HUES48 (cell line): ENCODE data around the gene PRPF38B.

Experiments
- H3K27ac ChIP-seq: one replicate; pipeline ENCODE4 v1.7.0; 2013; ENCODE audit warnings: low read depth, low read length, inconsistent platforms
- H3K27me3 ChIP-seq: 2 replicates; pipeline ENCODE4 v1.6.1; 2013; ENCODE audit warnings: mild to moderate bottlenecking, low read length; ENCODE audit not compliant: control insufficient read depth, insufficient read depth
- H3K36me3 ChIP-seq: 2 replicates; pipeline ENCODE4 v1.6.1; 2013; ENCODE audit warnings: low read length; ENCODE audit not compliant: control insufficient read depth, insufficient read depth
- H3K4me1 ChIP-seq: 2 replicates; pipeline ENCODE4 v1.6.1; 2013; ENCODE audit warnings: mild to moderate bottlenecking, low read length; ENCODE audit not compliant: control insufficient read depth, insufficient read depth
- H3K4me3 ChIP-seq: 2 replicates; pipeline ENCODE4 v1.5.1; 2013; ENCODE audit warnings: mild to moderate bottlenecking, low read depth, low read length
- H3K9ac ChIP-seq: 2 replicates; pipeline ENCODE4 v1.6.1; 2013; ENCODE audit warnings: mild to moderate bottlenecking, low read depth, low read length, moderate library complexity
- H3K9me3 ChIP-seq: 2 replicates; pipeline ENCODE4 v1.6.1; 2013; ENCODE audit warnings: low read length; ENCODE audit not compliant: control insufficient read depth, insufficient read depth

PRPF38B gene, protein sequence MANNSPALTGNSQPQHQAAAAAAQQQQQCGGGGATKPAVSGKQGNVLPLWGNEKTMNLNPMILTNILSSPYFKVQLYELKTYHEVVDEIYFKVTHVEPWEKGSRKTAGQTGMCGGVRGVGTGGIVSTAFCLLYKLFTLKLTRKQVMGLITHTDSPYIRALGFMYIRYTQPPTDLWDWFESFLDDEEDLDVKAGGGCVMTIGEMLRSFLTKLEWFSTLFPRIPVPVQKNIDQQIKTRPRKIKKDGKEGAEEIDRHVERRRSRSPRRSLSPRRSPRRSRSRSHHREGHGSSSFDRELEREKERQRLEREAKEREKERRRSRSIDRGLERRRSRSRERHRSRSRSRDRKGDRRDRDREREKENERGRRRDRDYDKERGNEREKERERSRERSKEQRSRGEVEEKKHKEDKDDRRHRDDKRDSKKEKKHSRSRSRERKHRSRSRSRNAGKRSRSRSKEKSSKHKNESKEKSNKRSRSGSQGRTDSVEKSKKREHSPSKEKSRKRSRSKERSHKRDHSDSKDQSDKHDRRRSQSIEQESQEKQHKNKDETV

DNA sequence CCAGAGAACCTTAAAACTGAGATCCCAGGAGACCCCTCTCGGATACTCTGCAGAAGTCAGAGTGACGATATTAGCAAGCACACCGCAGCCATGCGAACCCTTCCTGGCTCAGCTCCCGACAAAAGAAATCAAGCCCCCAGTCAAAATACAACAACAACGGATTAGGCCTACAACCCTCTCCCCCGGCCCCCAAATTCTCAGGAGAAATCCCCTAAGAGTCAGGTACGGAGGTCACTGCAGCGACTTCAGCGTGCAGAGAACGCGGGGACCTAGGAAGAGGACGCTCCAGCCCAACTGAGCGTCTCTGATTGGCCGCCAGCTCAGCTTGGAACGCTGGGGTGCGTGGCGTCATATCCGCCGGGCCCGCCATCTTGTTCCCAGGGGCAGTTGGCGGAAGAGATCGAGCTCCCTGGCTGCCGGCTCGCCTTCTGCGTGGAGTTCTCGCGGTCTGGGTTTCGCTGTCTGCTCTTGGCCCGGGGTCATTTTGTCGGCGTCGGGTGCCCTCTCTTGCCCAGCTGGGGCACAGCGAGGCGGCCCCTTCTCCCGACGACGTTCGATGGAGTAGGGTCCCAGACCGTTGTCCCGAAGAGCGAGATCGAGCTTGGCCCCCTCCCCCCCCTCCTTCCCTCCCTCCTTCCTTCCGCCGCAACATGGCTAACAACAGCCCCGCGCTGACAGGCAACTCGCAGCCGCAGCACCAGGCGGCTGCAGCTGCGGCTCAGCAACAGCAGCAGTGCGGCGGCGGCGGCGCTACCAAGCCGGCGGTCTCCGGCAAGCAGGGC is at the start of gene PRPF38B:
Gene PRPF38B, plus strand, starts transcription at position 369 of the 782 bp plus-strand sequence. Its CDS starts 282 bp downstream, at position 651.
- H3K36me3 ChIP-seq: peaks cover 28% of the 10 kb centered on the region
- peak within 1 kb of the TSS; percentile 99 for H3K27ac ChIP-seq
- no peaks in the 10 kb centered on the region for H3K27me3 ChIP-seq
- H3K9me3 ChIP-seq: no peaks in the 10 kb centered on the region
- peak within 1 kb of the TSS; percentile 84 for H3K4me3 ChIP-seq
- H3K9ac ChIP-seq: peak within 1 kb of the TSS; percentile 91
- no peaks in the 10 kb centered on the region; the same call in 1 of the 2 replicates for H3K4me1 ChIP-seq

DNA sequence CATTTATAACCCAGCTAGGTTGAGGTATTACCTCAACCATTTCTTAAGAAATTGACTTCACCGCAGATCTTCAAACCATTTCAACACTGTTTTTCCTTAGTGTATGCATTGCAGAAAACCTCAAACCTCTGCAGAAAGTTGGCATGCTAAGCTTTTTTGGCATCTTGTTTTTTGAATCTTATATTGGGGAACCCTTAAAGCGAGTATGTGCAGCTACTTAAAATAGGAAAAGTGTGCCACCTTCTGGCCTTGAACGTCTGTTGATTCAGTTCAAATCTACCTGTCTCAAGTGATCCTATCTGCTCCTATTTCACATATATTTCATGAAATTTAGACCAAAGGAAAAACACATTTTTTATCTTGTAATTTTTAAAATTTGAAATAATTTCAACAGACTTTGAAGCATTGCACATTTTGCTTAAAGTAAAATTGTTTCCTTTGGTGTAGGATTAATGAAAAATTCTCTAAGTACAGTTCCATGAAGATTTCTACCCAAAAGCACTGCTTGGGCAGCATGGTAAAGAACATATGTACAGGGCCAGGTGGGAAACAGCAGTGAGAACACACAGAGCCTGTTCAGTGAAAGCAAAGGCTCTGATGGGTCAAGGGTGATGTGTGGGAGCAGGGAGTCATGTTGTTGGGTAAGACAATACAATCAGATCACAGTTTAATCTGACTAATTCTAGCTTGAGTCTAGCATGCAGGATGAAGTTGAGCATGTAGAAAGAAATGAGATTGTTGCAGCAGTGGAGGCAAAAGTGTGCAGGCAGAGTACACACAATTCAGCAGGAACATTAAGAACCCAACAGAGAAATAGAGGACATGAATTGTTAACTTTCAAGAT is 48.4 kb upstream of the PRPF38B start:
- Histone ChIP-seq H3K9me3 (no peaks in the 10 kb centered on the region), H3K4me3 (no peak overlapping the region), H3K27ac (no peak overlapping the region), H3K4me1 (no peaks in the 10 kb centered on the region), H3K36me3 (no peaks in the 10 kb centered on the region), H3K9ac (no peak overlapping the region), H3K27me3 (no peaks in the 10 kb centered on the region)

DNA sequence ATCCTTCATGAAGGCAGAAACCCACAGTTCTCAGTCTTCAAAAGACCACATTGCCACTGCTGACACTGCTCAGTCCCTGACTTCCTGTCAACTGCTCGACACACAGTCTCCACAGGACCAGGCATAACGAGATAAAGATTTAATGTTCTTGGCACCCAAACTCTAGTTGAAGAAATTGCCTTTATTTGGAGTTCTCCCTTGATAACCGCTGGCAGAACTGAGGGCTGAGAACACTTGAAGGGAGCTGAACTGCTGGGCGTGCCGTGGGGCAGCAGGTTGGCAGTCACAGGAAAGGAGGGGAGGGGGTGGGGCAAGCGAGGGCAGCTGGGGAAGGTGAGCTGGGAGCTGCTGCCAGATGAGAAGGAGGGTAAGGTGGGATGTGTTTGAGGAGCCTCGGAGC is 47.1 kb upstream of the PRPF38B start:
- H3K4me3 ChIP-seq: no peak overlapping the region
- H3K4me1 ChIP-seq: no peaks in the 10 kb centered on the region
- no peak overlapping the region for H3K9ac ChIP-seq
- no peaks in the 10 kb centered on the region for H3K9me3 ChIP-seq
- no peaks in the 10 kb centered on the region for H3K36me3 ChIP-seq
- no peaks in the 10 kb centered on the region for H3K27me3 ChIP-seq
- H3K27ac ChIP-seq: no peak overlapping the region

DNA sequence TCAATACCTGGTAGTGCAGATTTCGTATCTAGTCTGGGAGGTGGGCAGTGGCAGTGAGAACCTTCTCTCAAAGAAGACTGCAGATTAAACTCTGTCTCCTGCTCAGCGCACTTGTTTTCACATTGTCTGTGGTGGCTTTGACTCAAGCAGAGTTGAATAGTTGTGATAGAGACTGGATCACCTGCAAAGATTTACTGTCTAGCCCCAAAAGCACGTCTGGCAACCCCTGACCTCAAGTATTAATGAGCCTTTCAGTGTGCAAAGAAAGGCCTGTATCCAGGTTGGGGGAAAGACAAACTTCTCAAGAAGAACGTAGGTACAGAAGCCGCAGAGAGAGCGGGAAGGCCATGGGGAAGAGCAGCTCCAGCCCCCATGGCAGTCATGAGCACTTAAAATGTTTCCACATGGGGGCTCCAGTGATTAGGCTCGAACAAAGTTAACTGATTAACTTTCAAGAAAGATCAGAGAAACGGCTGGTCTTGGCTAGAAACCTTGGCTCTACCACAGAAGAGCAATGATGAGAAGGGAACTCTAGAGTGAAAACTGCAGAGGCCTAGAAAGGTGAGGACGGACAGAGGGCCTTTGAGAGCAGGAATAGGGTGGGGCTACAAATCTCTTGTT is 46.4 kb upstream of the PRPF38B start:
- no peak overlapping the region for H3K27ac ChIP-seq
- H3K9me3 ChIP-seq: no peaks in the 10 kb centered on the region
- no peak overlapping the region for H3K4me3 ChIP-seq
- no peaks in the 10 kb centered on the region for H3K36me3 ChIP-seq
- H3K27me3 ChIP-seq: no peaks in the 10 kb centered on the region
- no peak overlapping the region for H3K9ac ChIP-seq
- no peaks in the 10 kb centered on the region for H3K4me1 ChIP-seq

DNA sequence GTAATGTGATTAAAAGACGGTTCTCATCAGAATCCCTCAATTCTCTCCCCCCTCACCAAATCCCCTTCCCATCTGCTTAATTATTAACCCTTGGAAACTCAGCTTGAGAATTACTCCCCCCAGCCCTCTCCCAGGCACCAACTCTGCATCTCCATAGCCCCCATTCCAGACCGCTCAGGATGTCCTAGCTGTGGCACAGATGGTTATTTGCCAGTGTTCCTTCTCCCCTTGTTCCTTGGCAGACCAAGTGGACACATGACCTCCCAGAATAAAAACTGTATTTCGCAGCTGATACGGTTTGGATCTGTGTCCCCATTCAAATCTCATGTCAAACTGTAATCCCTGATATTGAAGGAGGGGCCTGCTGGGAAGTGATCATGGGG is 45.9 kb upstream of the PRPF38B start:
- Histone ChIP-seq H3K4me3 (no peak overlapping the region), H3K9me3 (no peaks in the 10 kb centered on the region), H3K4me1 (no peaks in the 10 kb centered on the region), H3K27me3 (no peaks in the 10 kb centered on the region), H3K27ac (no peak overlapping the region), H3K36me3 (no peaks in the 10 kb centered on the region), H3K9ac (no peak overlapping the region)

DNA sequence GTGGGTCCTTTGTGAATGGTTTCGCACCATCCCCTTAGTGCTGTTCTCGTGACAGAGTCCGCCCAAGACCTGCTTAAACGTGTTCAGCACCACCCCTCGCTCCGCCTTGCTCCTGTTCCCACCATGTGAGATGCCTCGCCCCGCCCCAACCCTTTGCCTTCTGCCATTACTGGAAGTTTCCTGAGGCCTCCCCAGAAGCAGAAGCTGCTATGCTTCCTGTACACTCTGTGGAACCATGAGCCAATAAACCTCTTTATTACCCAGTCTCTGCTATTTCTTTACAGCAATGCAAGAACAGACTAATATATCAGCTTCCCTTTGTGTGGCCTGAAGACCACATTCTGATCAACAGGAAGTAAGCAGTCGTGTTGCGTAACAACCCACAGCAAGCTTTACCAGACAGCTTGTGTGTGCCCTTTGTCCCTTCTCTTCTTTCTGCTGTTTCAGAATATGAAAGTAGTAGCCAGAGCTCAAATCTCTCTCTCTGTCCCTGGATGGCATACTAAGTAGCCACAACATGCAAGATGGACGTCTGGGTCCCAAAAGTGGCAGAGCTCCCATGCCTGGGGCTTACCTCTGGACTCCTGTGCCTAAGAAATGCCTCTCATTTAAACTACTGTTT is 45.4 kb upstream of the PRPF38B start:
- Histone ChIP-seq H3K9ac (no peak overlapping the region), H3K27me3 (no peaks in the 10 kb centered on the region), H3K4me1 (no peaks in the 10 kb centered on the region), H3K27ac (no peak overlapping the region), H3K4me3 (no peak overlapping the region), H3K36me3 (no peaks in the 10 kb centered on the region), H3K9me3 (no peaks in the 10 kb centered on the region)

DNA sequence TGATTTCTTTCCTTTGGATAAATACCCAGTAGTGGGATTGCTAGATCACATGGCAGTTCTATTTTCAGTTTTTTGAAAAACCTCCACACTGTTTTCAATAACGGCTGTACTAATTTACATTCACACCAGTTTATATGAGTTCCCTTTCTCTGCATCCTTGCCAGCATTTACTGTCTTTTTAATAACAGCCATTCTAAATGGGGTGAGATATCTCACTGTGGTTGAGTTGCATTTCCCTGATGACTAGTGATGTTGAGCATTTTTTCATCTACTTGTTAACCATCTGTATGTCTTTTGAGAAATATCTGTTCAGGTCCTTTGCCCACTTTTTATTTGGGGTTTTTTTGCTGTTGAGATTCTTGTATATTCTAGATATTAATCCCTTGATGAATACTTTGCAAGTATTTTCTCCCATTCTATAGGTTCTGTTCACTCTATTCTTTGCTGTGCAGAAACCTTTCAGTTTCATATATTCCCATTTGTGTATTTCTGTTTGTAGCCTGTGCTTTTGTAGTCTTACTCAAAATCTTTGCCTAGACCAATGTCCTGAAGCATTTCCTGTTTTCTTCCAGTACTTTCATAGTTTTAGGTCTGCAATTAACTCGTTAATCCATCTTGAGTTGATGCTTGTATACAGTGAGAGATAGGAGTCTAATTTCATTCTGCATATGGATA is 38.5 kb upstream of the PRPF38B start:
- no peak overlapping the region for H3K9ac ChIP-seq
- H3K9me3 ChIP-seq: no peaks in the 10 kb centered on the region
- no peaks in the 10 kb centered on the region for H3K4me1 ChIP-seq
- no peaks in the 10 kb centered on the region for H3K36me3 ChIP-seq
- H3K4me3 ChIP-seq: no peak overlapping the region
- H3K27me3 ChIP-seq: no peaks in the 10 kb centered on the region
- H3K27ac ChIP-seq: no peak overlapping the region

DNA sequence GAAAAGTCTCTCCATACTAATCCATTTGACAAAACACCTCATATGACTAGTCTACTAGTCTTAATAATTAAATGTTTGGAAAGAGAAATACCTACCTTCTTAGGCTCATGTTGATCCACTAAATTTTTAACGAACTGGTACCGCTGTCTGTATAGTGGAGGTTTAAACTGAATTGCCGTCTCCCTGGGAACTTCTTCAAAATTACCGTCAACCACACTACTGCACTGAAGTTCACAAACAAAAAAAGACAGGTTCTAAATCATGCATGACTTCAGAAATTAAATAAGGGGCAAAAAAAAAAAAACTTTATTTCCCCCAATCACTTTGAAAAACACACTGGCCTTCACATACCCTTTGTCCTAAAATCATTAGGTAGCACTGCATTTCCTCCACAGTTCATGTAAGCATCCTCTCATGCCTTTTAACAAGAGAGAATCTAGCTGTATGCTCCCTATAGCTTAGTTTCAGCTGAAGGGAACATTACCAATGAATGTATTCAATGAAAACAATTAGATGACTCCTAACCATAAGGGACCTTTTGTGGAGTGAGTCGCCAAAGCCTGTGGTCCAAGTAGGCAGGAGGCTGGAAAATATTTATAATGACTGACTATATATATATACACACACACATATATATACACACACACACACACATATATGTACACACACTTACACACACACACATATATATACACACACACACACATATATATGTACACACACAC is 34.6 kb upstream of the PRPF38B start:
- no peak overlapping the region for H3K9ac ChIP-seq
- H3K9me3 ChIP-seq: no peaks in the 10 kb centered on the region
- H3K27ac ChIP-seq: no peak overlapping the region
- peaks cover 19% of the 10 kb centered on the region for H3K27me3 ChIP-seq
- H3K4me3 ChIP-seq: no peak overlapping the region
- no peaks in the 10 kb centered on the region; the same call in 1 of the 2 replicates for H3K4me1 ChIP-seq
- no peaks in the 10 kb centered on the region for H3K36me3 ChIP-seq

DNA sequence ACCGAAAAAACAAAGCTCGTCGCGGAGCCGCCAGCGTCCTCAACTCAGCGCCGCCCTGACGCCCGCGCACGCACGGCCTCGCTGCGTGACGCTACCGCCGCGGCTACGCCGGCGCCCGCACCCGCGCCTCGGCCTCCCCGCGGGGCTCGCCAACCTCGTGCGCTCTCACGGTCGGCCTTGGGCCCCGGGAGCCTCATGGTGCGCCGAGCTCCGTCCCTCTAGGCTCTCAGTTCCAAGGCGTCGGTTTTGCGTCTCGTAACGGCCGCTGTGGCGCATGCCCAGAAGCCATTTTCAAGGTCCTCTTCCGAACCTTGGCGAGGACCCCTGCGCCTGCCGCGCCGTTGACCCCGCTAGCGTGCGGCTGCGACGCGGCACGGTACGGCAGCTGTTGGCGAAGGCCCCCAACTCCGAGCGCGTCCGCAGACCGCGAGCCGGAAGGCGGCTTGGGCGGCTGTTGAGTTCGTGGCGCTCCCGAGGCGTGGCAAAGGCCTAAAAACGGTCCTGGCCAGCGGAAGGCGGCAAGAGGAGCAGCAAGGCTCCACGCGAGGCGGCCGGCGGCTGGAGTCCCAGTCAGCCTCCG is 31.0 kb upstream of the PRPF38B start, which contains the start of gene HENMT1:
Gene HENMT1, minus strand, starts transcription at position 64 of the 580 bp plus-strand sequence. CDS start 1,209 bp downstream, outside the sequence.
- peak within 1 kb of the TSS; percentile 28 for H3K27ac ChIP-seq
- peak within 1 kb of the TSS; percentile 89 for H3K9ac ChIP-seq
- peak within 1 kb of the TSS; percentile 69 for H3K4me3 ChIP-seq
- H3K9me3 ChIP-seq: no peaks in the 10 kb centered on the region
- peaks cover 23% of the 10 kb centered on the region for H3K27me3 ChIP-seq
- no peaks in the 10 kb centered on the region for H3K36me3 ChIP-seq
- H3K4me1 ChIP-seq: no peaks in the 10 kb centered on the region; the same call in 1 of the 2 replicates
